HEK293 (cell line): ENCODE results near the gene CCDC92.
A peak's percentile ranks its signal among the peaks of the same experiment; 100 is the strongest.

ENCODE experiments used
- CTCF ChIA-PET: fragments of 350-600 bp; formaldehyde crosslinking; extraction: SDS; loops from one replicate; lab custom pipeline; 2021; ENCODE audit warnings: antibody characterized with exemption; lab: Yijun Ruan, JAX
- POLR2A ChIA-PET: fragments of 300-600 bp; formaldehyde crosslinking; extraction: SDS; loops from one replicate; lab custom pipeline; 2020; ENCODE audit warnings: antibody characterized with exemption, inconsistent platforms; lab: Yijun Ruan, JAX
- H3K27ac ChIP-seq: fragments of 200-500 bp; sonication (Bioruptor generic); 2 replicates; pipeline ENCODE4 v1.5.1; 2014; ENCODE audit warnings: low read depth, low read length, control low read depth, inconsistent platforms; ENCODE audit errors: extremely low read depth
- H3K36me3 ChIP-seq, 2 experiments: fragments of 200-500 bp in 1 of 2; sonication (Bioruptor generic) in 1 of 2; 1 replicate in 1 of 2; 2 replicates in 1 of 2; pipeline ENCODE4 v1.5.1; 2014 to 2017; ENCODE audit warnings: inconsistent platforms in 2 of 2, low read length in 2 of 2; ENCODE audit not compliant: control insufficient read depth in 2 of 2, insufficient read depth in 1 of 2
- H3K4me1 ChIP-seq: fragments of 200-500 bp; sonication (Bioruptor generic); 2 replicates; pipeline ENCODE4 v1.5.1; 2014; ENCODE audit warnings: mild to moderate bottlenecking, low read length, inconsistent platforms; ENCODE audit not compliant: control insufficient read depth, insufficient read depth
- H3K4me3 ChIP-seq: 2 replicates; pipeline ENCODE4 v1.5.1; 2011; ENCODE audit warnings: low read depth, mild to moderate bottlenecking, control low read depth, low read length, moderate library complexity
- H3K9me3 ChIP-seq: fragments of 200-500 bp; sonication (Bioruptor generic); 2 replicates; pipeline ENCODE4 v1.5.1; 2014; ENCODE audit warnings: low read depth, low read length, inconsistent platforms; ENCODE audit not compliant: control insufficient read depth, insufficient read depth
- ATF2 ChIP-seq: fragments of 450-650 bp; formaldehyde crosslinking; IDR thresholded peaks from 2 replicates; pipeline ENCODE4 v1.5.1; 2016; ENCODE audit warnings: missing biosample characterization, missing genetic modification characterization, low read depth
- INSM2 ChIP-seq: fragments of 450-650 bp; formaldehyde crosslinking; IDR thresholded peaks from 2 replicates; pipeline ENCODE4 v1.5.1; 2016; ENCODE audit warnings: missing biosample characterization, missing genetic modification characterization
- KLF1 ChIP-seq: fragments of 450-650 bp; formaldehyde crosslinking; IDR thresholded peaks from 2 replicates; pipeline ENCODE4 v1.5.1; 2016; ENCODE audit warnings: missing biosample characterization, missing genetic modification characterization
- KLF7 ChIP-seq: fragments of 450-650 bp; formaldehyde crosslinking; IDR thresholded peaks from 2 replicates; pipeline ENCODE4 v1.5.1; 2016; ENCODE audit warnings: missing biosample characterization, missing genetic modification characterization, borderline replicate concordance
- OSR2 ChIP-seq: fragments of 450-650 bp; formaldehyde crosslinking; IDR thresholded peaks from 2 replicates; pipeline ENCODE4 v1.5.1; 2016; ENCODE audit warnings: missing biosample characterization, missing genetic modification characterization
- YY2 ChIP-seq: fragments of 450-650 bp; formaldehyde crosslinking; IDR thresholded peaks from 2 replicates; pipeline ENCODE4 v1.5.1; 2016; ENCODE audit warnings: missing biosample characterization, missing genetic modification characterization
- ZBTB21 ChIP-seq: fragments of 450-650 bp; formaldehyde crosslinking; IDR thresholded peaks from 2 replicates; pipeline ENCODE4 v1.5.1; 2017; ENCODE audit warnings: missing biosample characterization, missing genetic modification characterization
- ZBTB6 ChIP-seq: fragments of 450-650 bp; formaldehyde crosslinking; IDR thresholded peaks from 2 replicates; pipeline ENCODE4 v1.5.1; 2017; ENCODE audit warnings: missing biosample characterization, missing genetic modification characterization
- ZNF16 ChIP-seq: fragments of 450-650 bp; formaldehyde crosslinking; IDR thresholded peaks from 2 replicates; pipeline ENCODE4 v1.5.1; 2016; ENCODE audit warnings: low read depth, missing biosample characterization, missing genetic modification characterization
- ZNF335 ChIP-seq: fragments of 450-650 bp; formaldehyde crosslinking; conservative IDR thresholded peaks from 2 replicates; pipeline ENCODE4 v1.5.1; 2016; ENCODE audit warnings: missing biosample characterization, missing genetic modification characterization
- ZNF362 ChIP-seq: fragments of 450-650 bp; formaldehyde crosslinking; IDR thresholded peaks from 2 replicates; pipeline ENCODE4 v1.5.1; 2016; ENCODE audit warnings: missing biosample characterization, missing genetic modification characterization
- ZNF394 ChIP-seq: fragments of 450-650 bp; formaldehyde crosslinking; IDR thresholded peaks from 2 replicates; pipeline ENCODE4 v1.5.1; 2016; ENCODE audit warnings: missing biosample characterization, missing genetic modification characterization, mild to moderate bottlenecking, moderate library complexity, borderline replicate concordance
- ZNF513 ChIP-seq: fragments of 450-650 bp; IDR thresholded peaks from 2 replicates; pipeline ENCODE4 v1.5.1; 2018; ENCODE audit warnings: missing biosample characterization, missing genetic modification characterization
- ZNF623 ChIP-seq: fragments of 450-650 bp; formaldehyde crosslinking; IDR thresholded peaks from 2 replicates; pipeline ENCODE4 v1.5.1; 2016; ENCODE audit warnings: missing biosample characterization, missing genetic modification characterization
- ZNF629 ChIP-seq: fragments of 450-650 bp; formaldehyde crosslinking; IDR thresholded peaks from 2 replicates; pipeline ENCODE4 v1.5.1; 2017; ENCODE audit warnings: missing biosample characterization, missing genetic modification characterization
- ZNF692 ChIP-seq: fragments of 450-650 bp; formaldehyde crosslinking; IDR thresholded peaks from 2 replicates; pipeline ENCODE4 v1.5.1; 2016; ENCODE audit warnings: missing biosample characterization, missing genetic modification characterization
- ZNF830 ChIP-seq: fragments of 450-650 bp; IDR thresholded peaks from 2 replicates; pipeline ENCODE4 v1.5.0; 2018; ENCODE audit warnings: missing biosample characterization, missing genetic modification characterization, low read depth, mild to moderate bottlenecking, moderate library complexity

CCDC92 gene

GRCh38 chr12:123997908-123998307 lies 25.3 kb upstream of the CCDC92 start:
- POLR2A ChIA-PET = no interaction called here
- no peak for TF ChIP-seq INSM2 (tag by site-specific recombination)
- no peak for TF ChIP-seq ZNF830 (tag by site-specific recombination)
- TF ChIP-seq KLF7 = no peak
- TF ChIP-seq ZNF16 (tag by site-specific recombination) = no peak
- TF ChIP-seq ZNF692 (tag by site-specific recombination) = no peak
- no peak for TF ChIP-seq ZNF623 (tag by site-specific recombination)
- no peak for TF ChIP-seq YY2
- TF ChIP-seq OSR2 (tag by site-specific recombination) = no peak
- TF ChIP-seq ZNF394 (tag by site-specific recombination) = no peak
- no peak for TF ChIP-seq ZBTB6 (tag by site-specific recombination)
- no peak for TF ChIP-seq ZNF513
- no peak for TF ChIP-seq ZNF362 (tag by site-specific recombination)
- TF ChIP-seq KLF1 (tag by site-specific recombination) = no peak
- TF ChIP-seq, all 188 proteins: peak for 0
- H3K9me3 ChIP-seq = no peaks in the 10 kb centered on the region
- CTCF ChIA-PET = interaction anchor here (0.5 to 1.3 kb wide), 3 partner anchors 11 to 369 kb away, joined by 3 to 6 read pairs (median 4); no protein-coding TSS in a partner anchor
- H3K4me1 ChIP-seq = no peaks in the 10 kb centered on the region; the same call in 1 of the 2 replicates
- no peak overlapping the region for H3K4me3 ChIP-seq
- H3K36me3 ChIP-seq = peaks cover 0 to 59% of the 10 kb centered on the region in 2 experiments; a peak in 1 of 3 replicates
- no peak overlapping the region for H3K27ac ChIP-seq

- peaks cover 0 to 62% of the 10 kb centered on the region in 2 experiments; a peak in 1 of 3 replicates for H3K36me3 ChIP-seq
- TF ChIP-seq ZBTB21 (tag by site-specific recombination) (peak; percentile 60; the same call in 1 of the 2 replicates), ZNF830 (tag by site-specific recombination) (no peak), ZNF335 (tag by site-specific recombination) (peak; percentile 64), ATF2 (tag by site-specific recombination) (peak; percentile 93), ZNF629 (tag by site-specific recombination) (peak; percentile 57)
- no peaks in the 10 kb centered on the region; the same call in 1 of the 2 replicates for H3K4me1 ChIP-seq
- H3K4me3 ChIP-seq = no peak overlapping the region
- no peaks in the 10 kb centered on the region for H3K9me3 ChIP-seq
- ChIA-PET CTCF (interaction anchor here (0.5 to 1.3 kb wide), 6 partner anchors 11 to 295 kb away, joined by 3 to 6 read pairs (median 4); no protein-coding TSS in a partner anchor), POLR2A (interaction anchor here (1.3 kb wide), 1 partner anchor 19 kb away, joined by 3 read pairs; no protein-coding TSS in a partner anchor)
- H3K27ac ChIP-seq = no peak overlapping the region
Observed at GRCh38 chr12:123997033-123997822, 24.6 kb upstream of the CCDC92 start.
